Gastroesophageal sphincter (tissue), 4 donors: ENCODE results near the gene DGUOK. TPM values are rescaled to one million over a fixed set of nuclear protein-coding genes. Genes with fewer than 3 reads are reported as not detected.

Source experiments
- ATAC-seq: fragments of 150-250 bp; one replicate; pipeline ENCODE4 v1.9.1; 2016; ENCODE audit warnings: mild to moderate bottlenecking, moderate library complexity
- H3K27ac ChIP-seq, 4 donors: fragments of 200-600 bp; sonication (generic) in 3 of 4; 1 replicate in 3 of 4; 2 replicates in 1 of 4; pipeline ENCODE4 v1.5.1; 2016 to 2019
- H3K27me3 ChIP-seq: fragments of 200-600 bp; sonication (generic); one replicate; pipeline ENCODE4 v1.5.1; 2019
- H3K36me3 ChIP-seq, 2 donors: fragments of 200-600 bp; sonication (generic); one replicate each; pipeline ENCODE4 v1.5.1; 2019; ENCODE audit warnings: control low read depth in 1 of 2
- H3K4me1 ChIP-seq, 3 donors: fragments of 200-600 bp; sonication (generic); 1 replicate in 2 of 3; 2 replicates in 1 of 3; pipeline ENCODE4 v1.5.1; 2016 to 2019; ENCODE audit warnings: control low read depth in 2 of 3
- H3K4me3 ChIP-seq, 2 donors: fragments of 200-600 bp; sonication (generic); one replicate each; pipeline ENCODE4 v1.5.1; 2019; ENCODE audit warnings: mild to moderate bottlenecking in 1 of 2, moderate library complexity in 1 of 2
- H3K9me3 ChIP-seq, 3 donors: fragments of 200-600 bp; sonication (generic); one replicate each; pipeline ENCODE4 v1.5.1; 2017 to 2019; ENCODE audit warnings: control low read depth in 2 of 3
- CTCF ChIP-seq, 4 experiments: fragments of 200-600 bp in 2 of 4; fragments of 450-650 bp in 2 of 4; sonication (generic) in 1 of 4; IDR thresholded peaks; one replicate each; pipeline ENCODE4 v1.5.1; 2017 to 2019; ENCODE audit warnings: antibody characterized with exemption in 4 of 4, mild to moderate bottlenecking in 2 of 4, moderate library complexity in 2 of 4
- EP300 ChIP-seq: sonication (generic); formaldehyde crosslinking; IDR thresholded peaks from one replicate; pipeline ENCODE4 v1.6.1; 2017; ENCODE audit warnings: antibody characterized with exemption, mild to moderate bottlenecking
- POLR2A ChIP-seq, 2 donors: fragments of 450-650 bp; IDR thresholded peaks; one replicate each; pipeline ENCODE4 v1.6.1; 2017; ENCODE audit warnings: antibody characterized with exemption in 2 of 2, mild to moderate bottlenecking in 2 of 2, moderate library complexity in 1 of 2
- POLR2AphosphoS5 ChIP-seq: sonication (generic); formaldehyde crosslinking; IDR thresholded peaks from one replicate; pipeline ENCODE4 v1.6.1; 2017; ENCODE audit warnings: antibody characterized with exemption
- WGBS, 2 donors: methylation state at CpG; one replicate each; pipeline ENCODE4 v1.1.5; 2018; ENCODE audit warnings: low coverage in 1 of 2; 5-methylcytosine and 5-hydroxymethylcytosine counted together
- total RNA-seq, 4 donors: library from RNA; depleted of rRNA; stranded (reverse); fragments of >200 nt; gene quantifications; one replicate each; pipeline ENCODE4 v1.1.0, GENCODE V29; 2016

The DGUOK gene
- total RNA-seq, 4 donors from 2014 or later: 32.6 to 61.3 (median 38.6) TPM

- H3K4me1 ChIP-seq: peaks cover 0 to 68% (median 27%) of the 10 kb centered on the region in 3 donors
- peak overlapping the region; percentile 49 to 64 for H3K4me3 ChIP-seq
- 30 to 51% methylated on average over 11 of the region's 35 CpGs for WGBS, 2 donors
- no peak for ATAC-seq
- H3K27ac ChIP-seq: peak overlapping the region in 3 of 4 donors; percentile 60 to 79 (median 77)
- no peaks in the 10 kb centered on the region for H3K9me3 ChIP-seq
- no peak for TF ChIP-seq EP300
- peak in 1 of 4 experiments; percentile 6 for TF ChIP-seq CTCF (IDR thresholded peaks at IDR 0.05)
- no peaks in the 10 kb centered on the region for H3K36me3 ChIP-seq
- H3K27me3 ChIP-seq: no peaks in the 10 kb centered on the region
These were observed 56.9 kb downstream of the DGUOK start for GRCh38 chr2:73983322-73984202.

GRCh38 chr2:73984203-73984921, 57.7 kb downstream of the DGUOK start, which contains the start of gene TET3:
TSS of gene TET3 (plus strand) at chr2:73984910. CDS start at chr2:73986404, 1,494 bp downstream.
- Histone ChIP-seq H3K9me3 (no peaks in the 10 kb centered on the region), H3K4me3 (peak within 1 kb of the TSS; percentile 49 to 64), H3K4me1 (peaks cover 0 to 68% (median 27%) of the 10 kb centered on the region in 3 donors), H3K27ac (peak within 1 kb of the TSS in 3 of 4 donors; percentile 60 to 79 (median 77)), H3K27me3 (no peaks in the 10 kb centered on the region), H3K36me3 (no peaks in the 10 kb centered on the region)
- peak; percentile 49 for ATAC-seq
- TF ChIP-seq POLR2A (IDR thresholded peaks at IDR 0.05): no peak
- no peak for TF ChIP-seq EP300
- TF ChIP-seq CTCF (IDR thresholded peaks at IDR 0.05): no peak
- no peak for TF ChIP-seq POLR2AphosphoS5
- WGBS, 2 donors: no CpG with 5 or more reads among the region's 85 CpGs

GRCh38 chr2:73984922-73985307, 58.2 kb downstream of the DGUOK start:
- Histone ChIP-seq H3K4me1 (peaks cover 0 to 65% (median 27%) of the 10 kb centered on the region in 3 donors), H3K27ac (peak overlapping the region in 3 of 4 donors; percentile 60 to 79 (median 77)), H3K27me3 (no peaks in the 10 kb centered on the region), H3K9me3 (no peaks in the 10 kb centered on the region), H3K36me3 (no peaks in the 10 kb centered on the region), H3K4me3 (peak overlapping the region; percentile 49 to 64)
- TF ChIP-seq POLR2A (IDR thresholded peaks at IDR 0.05) (peak in 1 of 2 donors; percentile 14), POLR2AphosphoS5 (no peak)
- no CpG with 5 or more reads among the region's 58 CpGs for WGBS, 2 donors
- peak; percentile 44 for ATAC-seq

- Histone ChIP-seq H3K4me3 (peak overlapping the region; percentile 49 to 64), H3K27ac (peak overlapping the region in 3 of 4 donors; percentile 60 to 79 (median 77)), H3K36me3 (no peaks in the 10 kb centered on the region), H3K27me3 (no peaks in the 10 kb centered on the region), H3K4me1 (peaks cover 0 to 65% (median 27%) of the 10 kb centered on the region in 3 donors), H3K9me3 (no peaks in the 10 kb centered on the region)
- WGBS, 2 donors: 5 to 25% methylated on average over 4 to 8 of the region's 66 CpGs
- ATAC-seq: peak; percentile 46
- TF ChIP-seq POLR2AphosphoS5: no peak
- no peak for TF ChIP-seq CTCF (IDR thresholded peaks at IDR 0.05)
- TF ChIP-seq EP300: no peak
- peak in 1 of 2 donors; percentile 43 for TF ChIP-seq POLR2A (IDR thresholded peaks at IDR 0.05)
These were observed 58.8 kb downstream of the DGUOK start for GRCh38 chr2:73985308-73986084.
